Mesenteric fat pad (tissue), 1 donor: Measurements from ENCODE around the gene DNASE2B. TPM values are rescaled to one million over a fixed set of nuclear protein-coding genes. Genes with fewer than 3 reads are reported as not detected.
"Not testable (repeated sequence)": the region's sequence is repeated elsewhere in the genome, so short reads cannot be mapped to it uniquely, and the experiment has no call there.

ENCODE experiments used
- DNase-seq: peaks from one replicate; pipeline ENCODE4 v3.0.0-alpha.2; 2020; ENCODE audit warnings: low spot score
- total RNA-seq: library from RNA; stranded (reverse); fragmentation: NEBNext Ultra II Directional; extraction: Animal tissue kit (Norgen Biotek cat#: 25700); gene quantifications from one replicate; pipeline ENCODE4 v1.2.1, GENCODE V29; 2021
- donor health status: DM: yes; HTN: yes; CAD: no.

The DNASE2B gene
- total RNA-seq, 1 donor from 2014 or later, result 0.39 TPM

DNA sequence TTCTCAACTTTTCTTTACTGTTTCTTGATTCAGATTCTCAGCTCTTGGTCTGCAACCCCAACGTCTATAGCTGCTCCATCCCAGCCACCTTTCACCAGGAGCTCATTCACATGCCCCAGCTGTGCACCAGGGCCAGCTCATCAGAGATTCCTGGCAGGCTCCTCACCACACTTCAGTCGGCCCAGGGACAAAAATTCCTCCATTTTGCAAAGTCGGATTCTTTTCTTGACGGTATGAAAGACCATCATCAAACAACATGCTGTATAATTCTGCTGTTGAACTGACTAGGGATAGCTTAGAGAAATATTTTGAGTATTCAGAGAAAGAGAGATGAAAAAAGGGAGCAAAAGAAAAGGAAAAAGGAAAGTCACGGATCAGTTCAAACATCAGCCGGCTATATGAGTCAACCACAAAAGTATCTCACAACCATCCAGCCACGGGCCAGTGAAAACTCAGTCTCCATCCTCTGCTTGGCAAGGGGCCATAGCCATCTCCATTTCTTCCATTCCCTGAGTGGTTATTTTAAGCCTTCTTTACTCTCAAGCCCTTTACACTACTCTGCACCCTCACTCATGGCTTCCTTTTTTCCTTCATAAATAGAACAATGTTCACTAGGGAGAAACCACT is 14.1 kb downstream of the DNASE2B start:
- no peak for DNase-seq

DNA sequence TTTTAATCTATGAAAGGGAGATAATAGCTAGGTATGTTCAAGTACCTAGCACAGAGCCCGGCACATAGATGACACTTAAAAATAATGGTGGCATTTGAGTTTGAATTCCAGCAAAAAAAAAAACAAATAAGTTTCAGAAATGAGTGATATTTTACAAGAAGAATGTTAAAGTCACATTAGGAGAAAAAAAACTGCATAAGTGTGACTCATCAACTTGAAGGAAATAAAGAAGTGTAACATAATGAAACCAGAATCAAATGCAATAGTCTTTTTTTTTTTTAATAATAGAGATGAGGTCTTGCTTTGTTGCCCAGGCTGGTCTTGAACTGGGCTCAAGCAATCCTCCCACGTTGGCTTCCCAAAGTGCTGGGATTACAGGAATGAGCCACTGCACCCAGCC is 17.1 kb downstream of the DNASE2B start:
- DNase-seq, result no peak

DNA sequence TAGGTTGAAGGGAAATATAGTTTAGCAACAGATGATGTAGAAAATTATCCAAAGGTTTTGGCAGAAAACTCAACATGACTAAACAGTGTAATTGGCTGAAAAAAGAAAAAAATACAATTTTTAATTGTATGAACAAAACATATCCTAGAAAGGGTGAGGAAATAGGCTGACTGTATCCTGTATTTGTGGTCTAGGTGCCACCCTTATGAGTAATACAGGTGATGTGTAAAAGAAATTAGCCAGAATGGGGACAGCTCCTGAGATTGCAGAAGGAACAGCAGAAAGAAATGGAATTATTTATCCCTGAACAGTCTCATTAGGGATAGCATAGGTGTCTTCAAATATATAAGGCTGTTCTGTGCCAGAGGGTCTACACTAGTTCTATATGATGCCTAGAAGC is 24.6 kb downstream of the DNASE2B start:
- no peak for DNase-seq

DNA sequence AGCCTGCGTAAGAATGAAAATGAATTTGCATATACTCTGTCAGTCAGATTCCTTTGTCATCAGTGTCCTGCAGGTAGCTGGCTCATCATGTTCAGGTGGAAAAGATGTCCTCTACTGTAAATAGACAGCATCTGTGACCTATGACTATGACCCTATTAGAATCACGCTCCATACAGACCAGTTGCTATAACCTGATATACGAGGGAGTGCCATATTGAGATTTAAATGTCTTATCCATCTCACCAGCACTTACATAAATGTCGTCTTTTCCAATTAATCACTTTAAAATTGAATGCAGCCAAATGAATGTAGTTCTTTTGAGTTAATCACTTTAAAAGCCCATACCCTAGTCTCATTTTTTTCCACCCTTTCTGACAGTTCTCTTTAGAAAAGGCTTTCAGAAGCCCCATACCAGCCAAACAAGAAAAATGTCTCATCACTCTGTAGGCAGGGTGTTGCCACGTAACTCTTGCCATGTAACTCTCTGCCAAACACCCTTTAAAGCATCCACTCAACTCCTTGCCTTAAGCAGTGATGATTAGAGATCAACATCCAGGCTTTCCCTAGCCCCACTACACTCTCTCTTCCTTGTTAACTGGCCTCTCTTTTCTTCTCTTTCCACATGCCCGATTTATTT is 26.3 kb downstream of the DNASE2B start:
- DNase-seq, result no peak

DNA sequence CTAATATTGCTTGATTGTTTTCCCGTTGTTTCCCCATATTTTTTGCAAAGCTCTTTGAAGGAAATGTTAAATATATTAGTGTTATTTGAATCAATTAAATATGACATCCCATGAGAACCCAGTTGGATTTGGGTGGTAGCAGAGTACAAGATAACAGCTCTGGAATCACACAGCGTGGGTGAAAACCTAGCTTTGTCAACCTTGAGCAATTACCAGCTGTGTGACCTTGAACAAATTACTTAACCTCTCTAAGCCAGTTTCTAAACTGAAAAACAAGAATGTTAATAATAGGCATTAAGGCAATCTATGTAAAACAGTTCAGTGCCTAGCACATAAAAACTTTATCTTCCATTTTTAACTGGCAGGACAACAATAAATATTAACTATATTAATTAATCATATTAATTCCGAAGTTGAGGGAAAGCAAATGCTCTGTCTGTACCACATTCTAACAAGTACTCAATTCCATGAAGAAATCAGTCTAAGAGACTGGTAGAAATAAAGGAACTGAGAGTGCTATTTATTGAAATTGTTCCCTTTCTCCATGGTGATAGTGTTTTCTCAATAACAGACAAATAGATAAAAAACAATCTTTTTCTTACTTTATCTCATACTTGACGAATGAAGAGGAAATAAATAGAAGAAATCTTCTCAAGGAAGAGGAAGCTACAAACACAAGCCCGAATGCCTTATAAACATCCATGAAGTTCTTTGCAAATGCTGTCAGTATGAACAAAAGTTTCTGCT is 27.0 kb downstream of the DNASE2B start:
- DNase-seq, result no peak

DNA sequence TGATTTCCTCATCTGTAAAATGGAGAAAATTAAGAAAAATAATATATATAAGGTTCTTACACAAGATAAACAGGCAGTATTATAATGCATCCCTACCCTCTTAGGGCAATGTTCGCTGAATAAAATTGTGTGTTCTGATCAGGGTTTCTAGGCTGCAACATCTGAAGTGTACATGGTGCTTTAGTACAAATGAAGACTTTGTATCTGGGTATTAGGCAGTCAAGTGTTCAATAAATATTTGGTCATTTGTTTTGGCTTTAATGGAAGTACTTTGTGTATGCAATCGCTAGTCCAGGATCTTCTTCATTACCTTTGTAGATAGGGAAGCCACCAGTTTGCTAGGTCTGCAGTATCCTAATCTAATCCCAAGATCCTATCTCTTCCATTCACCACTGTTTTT is 28.1 kb downstream of the DNASE2B start:
- DNase-seq, result no peak

DNA sequence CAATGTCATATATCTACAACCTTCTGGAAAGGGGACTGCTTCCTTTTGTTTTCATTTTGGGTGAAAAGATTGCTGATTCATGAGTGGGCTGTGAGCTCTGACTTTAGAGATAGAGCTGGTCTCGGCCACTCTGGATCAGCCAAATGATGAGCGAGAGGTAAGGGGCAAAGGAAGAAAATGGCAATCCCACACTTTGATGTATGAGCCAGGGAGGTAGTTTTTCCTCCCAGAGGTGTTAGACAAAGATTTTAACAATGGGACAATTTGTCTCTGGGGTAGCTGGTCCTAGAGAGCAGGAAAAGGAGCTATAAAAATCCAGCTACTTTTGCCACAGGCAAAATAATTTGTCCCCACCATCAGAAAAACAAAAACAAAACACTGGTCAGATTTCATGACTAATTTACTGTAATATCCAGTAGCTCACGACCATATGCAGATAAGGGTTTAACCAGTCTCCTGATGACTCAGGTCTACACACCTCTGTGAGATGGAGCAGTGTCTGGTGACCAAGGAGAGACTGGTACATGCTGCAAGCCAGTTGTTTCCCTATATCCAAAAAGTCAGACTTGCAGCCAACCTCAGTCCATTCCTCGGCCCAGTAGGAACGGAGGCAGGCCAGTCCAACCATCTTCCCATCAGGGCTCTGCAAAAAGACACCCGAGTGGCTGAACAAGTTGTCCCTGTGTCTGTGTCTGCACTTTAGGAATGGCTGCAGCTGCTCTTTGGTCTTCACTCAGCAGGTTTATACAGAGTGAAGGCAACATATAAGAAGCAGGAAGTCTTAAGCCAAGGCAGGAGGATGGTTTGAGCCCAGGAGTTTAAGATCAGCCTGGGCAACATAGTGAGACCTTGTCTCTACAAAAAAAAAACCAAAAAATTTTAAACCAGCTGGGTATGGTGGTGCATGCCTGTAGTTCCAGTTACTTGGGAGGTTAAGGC is 29.2 kb downstream of the DNASE2B start:
- DNase-seq, result no peak

DNA sequence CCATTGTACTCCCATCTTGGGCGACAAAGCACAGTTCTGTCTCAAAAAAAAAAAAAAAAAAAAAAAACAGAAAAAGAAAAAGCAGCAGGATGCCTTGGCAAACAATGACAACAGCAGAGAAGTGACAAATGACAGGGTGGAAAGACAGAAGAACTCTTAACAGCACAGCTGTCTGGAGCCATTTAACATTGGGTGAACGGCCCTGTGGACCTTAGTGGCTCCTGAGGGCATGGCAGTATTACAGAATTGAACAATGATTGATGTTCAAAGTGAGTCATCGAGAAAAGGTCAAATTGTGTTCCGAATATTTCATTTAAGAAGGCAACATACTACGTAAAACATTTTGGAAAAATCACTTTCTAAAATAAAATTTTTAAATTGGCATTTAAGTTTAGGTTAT is 30.0 kb downstream of the DNASE2B start:
- no peak for DNase-seq

DNA sequence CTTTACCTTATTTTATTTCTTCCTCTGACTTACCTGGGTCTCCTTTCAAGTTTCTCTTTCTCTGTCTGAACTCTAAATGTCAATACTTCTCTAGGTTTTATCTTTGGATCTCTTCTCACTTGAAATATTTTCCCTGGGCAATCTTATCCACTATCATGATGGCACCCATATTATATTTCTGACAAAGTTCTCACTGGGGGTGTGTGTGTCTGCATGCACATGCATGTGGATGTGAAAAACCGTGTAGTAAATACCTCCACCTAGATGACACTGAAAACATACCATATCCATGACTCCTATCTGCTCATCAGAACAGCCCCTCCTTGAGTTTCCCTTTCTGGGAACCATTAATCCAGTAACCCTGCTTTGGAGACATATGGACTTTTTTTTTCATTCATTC is 30.9 kb downstream of the DNASE2B start:
- DNase-seq, result no peak

DNA sequence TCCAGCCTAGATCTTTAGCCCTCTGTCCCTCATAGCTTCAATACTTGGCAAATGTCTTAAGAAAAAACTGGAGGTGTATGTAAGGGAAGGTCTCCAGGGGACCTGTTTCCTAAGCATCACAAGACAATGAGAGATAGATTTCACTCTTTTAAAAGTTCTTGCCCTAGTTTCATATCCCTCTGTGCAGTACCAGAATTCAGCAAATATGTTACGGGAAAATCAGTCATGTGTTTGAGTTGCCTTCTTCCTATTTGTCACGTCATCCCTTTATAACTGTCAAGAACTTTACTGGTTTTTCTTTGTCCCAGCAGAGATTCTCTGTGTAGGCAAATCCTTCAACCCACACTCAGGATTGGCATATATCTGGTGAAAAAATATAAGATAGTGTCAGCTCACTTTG is 32.3 kb downstream of the DNASE2B start:
- DNase-seq, result no peak

DNA sequence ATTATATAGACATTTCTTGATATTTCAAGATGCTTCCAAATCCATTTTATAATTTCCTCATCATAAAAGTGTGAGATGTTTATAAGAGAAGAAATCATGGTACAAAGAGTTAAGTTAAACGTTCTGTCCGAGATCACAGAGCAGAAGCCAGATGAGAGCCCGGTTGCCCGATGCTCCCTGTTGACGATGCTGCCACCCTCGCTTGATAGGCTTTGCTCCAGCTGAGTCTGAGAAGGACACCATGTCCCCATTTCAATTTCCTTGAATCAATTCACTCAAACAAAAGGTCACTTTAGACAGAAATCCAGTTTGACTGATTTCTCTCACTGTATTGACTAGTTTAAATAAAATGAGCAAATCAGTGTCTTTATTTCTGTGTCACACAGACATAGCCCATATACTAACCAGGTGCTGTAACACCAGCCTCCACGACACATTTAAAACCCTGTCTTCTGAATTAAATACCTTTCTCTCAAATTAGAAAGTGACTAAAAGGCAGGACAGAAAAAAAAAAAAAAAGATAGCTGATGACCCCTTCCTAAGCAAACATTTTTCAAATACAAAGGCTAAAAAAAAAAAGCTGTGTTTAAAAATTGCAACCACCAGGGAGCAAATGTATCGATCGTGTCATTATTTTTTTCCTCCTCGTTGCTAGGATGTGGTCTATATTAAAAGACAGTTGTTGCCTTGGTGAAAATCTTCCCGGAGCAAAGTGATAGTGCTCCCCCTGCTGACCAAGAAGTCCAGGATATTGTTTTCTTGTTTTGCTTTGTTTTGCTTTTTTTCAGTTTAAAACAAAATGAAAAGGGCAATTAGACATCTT is 35.2 kb downstream of the DNASE2B start:
- DNase-seq, result no peak

DNA sequence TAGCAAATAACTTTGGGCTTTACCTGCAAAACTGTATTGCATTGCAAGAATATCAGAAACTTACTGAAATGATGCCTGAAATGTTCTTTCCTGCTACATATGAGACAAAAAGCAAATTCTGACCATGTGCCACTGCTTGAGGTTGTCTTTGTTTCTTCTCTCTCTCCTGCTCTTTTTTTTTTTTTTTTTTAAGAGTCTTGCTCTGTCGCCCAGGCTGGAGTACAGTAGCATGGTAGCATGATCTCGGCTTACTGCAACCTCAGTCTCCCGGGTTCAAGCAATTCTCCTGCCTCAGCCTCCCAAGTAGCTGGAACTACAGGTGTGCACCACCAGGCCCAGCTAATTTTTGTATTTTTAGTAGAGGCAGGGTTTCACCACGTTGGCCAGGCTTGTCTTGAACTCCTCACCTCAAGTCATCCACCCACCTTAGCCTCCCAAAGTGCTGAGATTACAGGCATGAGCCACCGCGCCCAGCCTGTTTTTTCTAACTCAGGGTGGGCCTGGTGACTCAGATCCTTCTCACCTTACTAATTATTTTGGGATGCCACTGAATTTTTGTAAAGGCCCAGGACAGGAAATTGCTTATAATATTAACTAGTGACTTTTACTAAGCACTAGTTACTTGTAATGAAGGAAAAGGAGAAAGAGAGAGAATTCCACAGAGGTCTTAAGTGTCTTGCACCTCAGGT is 35.9 kb downstream of the DNASE2B start:
- DNase-seq, result no peak

DNA sequence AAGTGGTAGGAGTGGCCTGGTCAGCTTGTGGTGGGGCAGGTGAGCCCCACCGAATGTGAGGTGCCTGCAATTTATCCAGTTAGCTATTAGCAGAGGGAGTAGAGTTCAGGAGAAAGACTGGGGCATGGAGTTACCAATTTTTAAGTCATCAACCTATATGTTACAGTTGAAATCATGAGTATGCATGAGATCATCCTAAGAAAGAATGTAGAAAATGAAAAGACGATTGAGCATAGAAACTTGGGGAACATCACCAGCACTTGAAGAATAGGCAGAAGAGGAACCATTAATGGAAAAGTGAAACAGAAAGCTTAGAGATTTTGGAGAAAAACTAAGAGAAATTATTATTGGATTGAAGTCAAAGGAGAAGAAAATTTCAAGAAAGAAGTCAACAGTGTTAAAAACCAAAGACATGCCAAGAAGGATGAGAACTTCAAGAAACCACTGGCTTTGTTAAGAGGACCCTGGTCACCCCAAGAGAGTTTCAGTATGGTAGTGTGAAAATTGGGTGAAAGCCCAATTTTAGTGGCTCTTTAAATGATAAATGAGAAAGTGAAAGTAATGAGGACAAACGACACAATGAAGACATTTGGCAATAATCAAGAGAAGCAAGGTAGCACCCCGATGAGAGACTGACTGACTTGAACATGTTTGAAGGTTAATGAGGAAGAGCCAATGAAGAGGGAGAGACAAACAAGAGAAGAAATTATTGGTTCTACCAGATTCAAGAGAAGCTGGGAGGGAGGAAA is 36.7 kb downstream of the DNASE2B start:
- no peak for DNase-seq

DNA sequence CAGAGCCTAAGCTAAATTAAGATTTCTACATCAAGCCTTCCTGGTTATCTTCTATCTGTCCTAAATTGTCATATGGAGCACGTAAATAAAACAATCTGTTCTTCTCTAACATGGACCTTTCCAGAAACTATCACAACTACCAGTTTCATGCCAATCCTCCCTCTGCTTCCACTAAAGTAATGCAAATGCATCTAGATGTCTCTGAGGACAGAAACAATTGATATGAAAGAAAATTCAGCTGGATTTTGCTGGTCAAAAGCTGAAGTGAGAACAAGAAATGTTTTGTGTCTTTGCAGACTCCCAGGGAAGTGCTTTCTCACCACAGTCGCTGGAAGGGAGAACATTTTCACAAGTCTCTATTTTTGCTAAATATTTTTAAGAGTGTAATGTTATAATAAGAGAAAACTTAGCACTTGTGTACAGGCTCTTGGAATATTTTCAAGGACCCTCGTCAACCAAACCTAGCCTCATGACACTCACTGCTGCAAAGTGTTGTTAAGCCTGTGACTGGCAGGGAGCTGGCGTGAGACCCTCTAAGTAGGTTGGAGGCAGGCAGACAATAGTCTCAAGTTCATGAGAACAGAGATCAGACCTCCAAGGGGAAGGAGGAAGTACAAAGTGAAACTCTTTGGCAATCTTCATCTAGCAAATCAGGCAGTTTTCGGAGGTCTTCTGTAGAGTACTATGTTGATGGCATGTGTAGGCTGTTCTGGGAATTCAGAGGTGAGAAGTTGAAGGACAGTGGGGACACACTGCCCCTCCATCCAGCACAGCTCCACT is 38.8 kb downstream of the DNASE2B start:
- no peak for DNase-seq

DNA sequence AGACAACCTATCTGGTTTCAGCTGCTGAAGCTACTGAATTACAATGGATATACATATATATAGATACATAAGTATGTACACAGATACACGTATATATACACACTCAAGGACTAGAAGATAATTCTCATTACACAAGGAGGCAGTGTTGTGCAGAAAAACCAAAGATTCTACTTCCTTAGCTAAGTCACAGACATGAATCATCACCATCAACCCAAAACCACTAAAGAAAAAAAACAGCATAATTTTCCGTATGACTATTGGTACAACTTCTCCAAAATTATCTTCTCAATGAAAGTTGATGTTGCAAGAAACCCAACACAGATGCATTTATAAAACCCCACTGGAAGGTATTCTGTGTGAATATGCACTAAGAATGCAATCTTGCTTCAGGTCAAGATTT is 44.0 kb downstream of the DNASE2B start:
- no peak for DNase-seq

DNA sequence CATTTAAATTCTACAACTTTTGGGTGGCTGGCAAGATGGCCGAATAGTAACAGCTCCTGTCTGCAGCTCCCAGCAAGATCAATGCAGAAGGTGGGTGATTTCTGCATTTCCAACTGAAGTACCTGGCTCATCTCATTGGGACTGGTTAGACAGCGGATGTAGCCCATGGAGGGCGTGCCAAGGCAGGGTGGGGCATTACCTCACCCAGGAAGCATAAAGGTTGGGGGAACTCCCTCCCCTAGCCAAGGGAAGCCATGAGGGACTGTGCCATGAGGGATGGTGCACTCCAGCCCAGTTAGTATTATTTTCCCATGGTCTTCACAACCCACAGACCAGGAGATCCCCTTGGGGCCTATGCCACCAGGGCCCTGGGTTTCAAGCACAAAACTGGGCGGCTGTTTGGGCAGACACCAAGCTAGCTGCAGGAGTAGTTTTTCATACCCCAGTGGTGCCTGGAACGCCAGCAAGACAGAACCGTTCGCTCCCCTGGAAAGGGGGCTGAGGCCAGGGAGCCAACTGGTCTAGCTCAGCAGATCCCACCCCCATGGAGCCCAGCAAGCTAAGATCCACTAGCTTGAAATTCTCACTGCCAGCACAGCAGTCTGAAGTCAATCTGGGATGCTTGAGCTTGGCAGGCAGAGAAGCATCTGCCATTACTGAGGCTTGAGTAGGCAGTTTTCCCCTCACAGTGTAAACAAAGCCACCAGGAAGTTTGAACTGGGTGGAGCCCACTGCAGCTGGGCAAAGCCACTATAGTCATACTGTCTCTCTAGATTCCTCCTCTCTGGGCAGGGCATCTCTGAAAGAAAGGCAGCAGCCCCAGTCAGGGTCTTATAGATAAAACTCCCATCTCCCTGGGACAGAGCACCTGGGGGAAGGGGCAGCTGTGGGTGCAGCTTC is 44.7 kb downstream of the DNASE2B start:
- DNase-seq, result not testable (repeated sequence)

DNA sequence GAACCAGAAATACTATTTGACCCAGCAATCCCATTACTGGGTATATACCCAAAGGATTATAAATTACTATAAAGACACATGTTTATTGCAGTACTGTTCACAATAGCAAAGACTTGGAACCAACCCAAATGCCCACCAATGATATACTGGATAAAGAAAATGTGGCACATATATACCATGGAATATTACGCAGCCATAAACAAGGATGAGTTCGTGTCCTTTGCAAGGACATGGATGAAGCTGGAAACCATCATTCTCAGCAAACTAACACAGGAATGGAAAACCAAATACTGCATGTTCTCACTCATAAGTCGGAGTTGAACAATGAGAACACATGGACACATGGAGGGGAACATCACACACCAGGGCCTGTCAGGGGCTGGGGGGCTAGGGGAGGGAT is 50.4 kb downstream of the DNASE2B start:
- not testable (repeated sequence) for DNase-seq
